Effector memory CD4-positive, alpha-beta T cell (primary cell): Measurements from ENCODE around the gene NUAK1.

Experiments used
- DNase-seq, 3 donors: peaks; one replicate each; pipeline ENCODE4 v3.0.0-alpha.2; 2020
- H3K27ac ChIP-seq: 2 replicates; pipeline ENCODE4 v1.7.0; 2013; ENCODE audit warnings: mild to moderate bottlenecking, low read length, moderate library complexity; ENCODE audit not compliant: insufficient read depth, poor library complexity, severe bottlenecking
- H3K27me3 ChIP-seq: replicated peaks from 2 replicates; pipeline ENCODE4 v1.7.0; 2013; ENCODE audit warnings: mild to moderate bottlenecking, low read length; ENCODE audit not compliant: insufficient read depth, control insufficient read depth, poor library complexity, severe bottlenecking
- H3K36me3 ChIP-seq: 2 replicates; pipeline ENCODE4 v1.7.0; 2013; ENCODE audit warnings: mild to moderate bottlenecking, low read length, moderate library complexity; ENCODE audit not compliant: control insufficient read depth, insufficient read depth
- H3K4me1 ChIP-seq: 2 replicates; pipeline ENCODE4 v1.7.0; 2013; ENCODE audit warnings: low read length, mild to moderate bottlenecking; ENCODE audit not compliant: control insufficient read depth, insufficient read depth, poor library complexity, severe bottlenecking
- H3K4me3 ChIP-seq: 2 replicates; pipeline ENCODE4 v1.7.0; 2013; ENCODE audit warnings: low read length, low read depth, mild to moderate bottlenecking; ENCODE audit not compliant: insufficient read depth, poor library complexity, severe bottlenecking
- H3K9me3 ChIP-seq: 2 replicates; pipeline ENCODE4 v1.7.0; 2013; ENCODE audit warnings: mild to moderate bottlenecking, low read length, moderate library complexity; ENCODE audit not compliant: control insufficient read depth

The NUAK1 gene

GRCh38 chr12:106049105-106049504 lies 89.6 kb downstream of the NUAK1 start:
- Histone ChIP-seq H3K4me1 (no peaks in the 10 kb centered on the region), H3K27ac (no peak overlapping the region), H3K9me3 (no peaks in the 10 kb centered on the region), H3K4me3 (no peak overlapping the region), H3K27me3 (no peaks in the 10 kb centered on the region), H3K36me3 (no peaks in the 10 kb centered on the region)
- no peak for DNase-seq

DNA sequence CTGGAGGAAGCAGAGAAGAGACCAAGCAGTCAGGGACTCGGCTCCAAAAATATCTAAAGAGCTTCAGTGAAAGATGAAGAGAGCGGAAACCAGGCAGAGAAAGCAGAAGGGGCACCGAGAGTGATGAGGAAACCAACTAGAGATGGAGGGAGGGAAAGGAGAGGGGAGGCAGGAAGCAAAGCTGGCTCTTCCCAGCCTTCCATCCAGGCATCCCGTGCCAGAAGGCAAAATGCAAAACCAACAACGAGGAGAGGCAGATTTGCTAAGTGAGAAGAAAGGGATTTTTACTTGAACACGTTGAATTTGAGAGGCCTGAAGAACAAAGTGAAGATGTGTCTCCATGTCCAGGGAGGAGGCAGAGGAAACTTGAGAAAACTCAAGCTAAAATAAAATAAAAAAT lies 90.1 kb downstream of the NUAK1 start:
- Histone ChIP-seq H3K27ac (no peak overlapping the region), H3K4me3 (no peak overlapping the region), H3K36me3 (no peaks in the 10 kb centered on the region), H3K9me3 (no peaks in the 10 kb centered on the region), H3K4me1 (no peaks in the 10 kb centered on the region), H3K27me3 (no peaks in the 10 kb centered on the region)
- no peak for DNase-seq

- no peak overlapping the region for H3K27ac ChIP-seq
- H3K27me3 ChIP-seq, result no peaks in the 10 kb centered on the region
- no peaks in the 10 kb centered on the region for H3K9me3 ChIP-seq
- H3K4me1 ChIP-seq, result no peaks in the 10 kb centered on the region
- no peak overlapping the region for H3K4me3 ChIP-seq
- DNase-seq, result no peak
- H3K36me3 ChIP-seq, result no peaks in the 10 kb centered on the region
Observed at GRCh38 chr12:106048016-106048415, 90.7 kb downstream of the NUAK1 start.

DNA sequence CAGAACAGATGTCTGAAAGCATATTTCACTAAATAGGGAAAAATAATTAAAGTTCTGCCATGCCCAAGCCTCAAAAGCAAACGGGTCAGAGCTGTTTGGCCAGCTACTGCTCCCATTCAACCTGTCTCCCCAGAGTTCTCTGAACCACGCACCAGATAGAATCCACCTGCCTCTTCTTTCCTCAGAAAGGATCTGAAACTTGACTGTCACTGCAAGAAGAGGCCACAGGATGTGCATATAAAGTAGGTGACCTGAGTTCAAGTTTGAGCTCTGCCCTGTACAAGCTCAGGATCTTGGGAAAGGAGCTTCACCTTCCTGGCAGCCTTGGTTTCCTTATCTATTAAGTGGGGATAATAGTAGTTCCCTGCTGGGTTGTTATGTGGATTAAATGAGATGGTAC lies 91.8 kb downstream of the NUAK1 start:
- H3K27me3 ChIP-seq, result no peaks in the 10 kb centered on the region
- H3K4me1 ChIP-seq, result no peaks in the 10 kb centered on the region
- no peaks in the 10 kb centered on the region for H3K9me3 ChIP-seq
- no peak for DNase-seq
- H3K36me3 ChIP-seq, result no peaks in the 10 kb centered on the region
- H3K4me3 ChIP-seq, result no peak overlapping the region
- no peak overlapping the region for H3K27ac ChIP-seq

- H3K36me3 ChIP-seq, result no peaks in the 10 kb centered on the region
- DNase-seq, result no peak
- H3K4me1 ChIP-seq, result no peaks in the 10 kb centered on the region
- H3K4me3 ChIP-seq, result no peak overlapping the region
- no peaks in the 10 kb centered on the region for H3K27me3 ChIP-seq
- H3K27ac ChIP-seq, result no peak overlapping the region
- H3K9me3 ChIP-seq, result no peaks in the 10 kb centered on the region
Observed at GRCh38 chr12:106046301-106046846, 92.4 kb downstream of the NUAK1 start.

GRCh38 chr12:106045251-106045674 lies 93.5 kb downstream of the NUAK1 start:
- H3K27me3 ChIP-seq, result no peaks in the 10 kb centered on the region
- no peak for DNase-seq
- no peak overlapping the region for H3K27ac ChIP-seq
- no peaks in the 10 kb centered on the region for H3K4me1 ChIP-seq
- H3K4me3 ChIP-seq, result no peak overlapping the region
- H3K9me3 ChIP-seq, result no peaks in the 10 kb centered on the region
- no peaks in the 10 kb centered on the region for H3K36me3 ChIP-seq

- H3K27ac ChIP-seq, result no peak overlapping the region
- no peaks in the 10 kb centered on the region for H3K36me3 ChIP-seq
- no peak for DNase-seq
- H3K4me1 ChIP-seq, result no peaks in the 10 kb centered on the region
- H3K27me3 ChIP-seq, result no peaks in the 10 kb centered on the region
- H3K4me3 ChIP-seq, result no peak overlapping the region
- H3K9me3 ChIP-seq, result no peaks in the 10 kb centered on the region
Observed at GRCh38 chr12:106044773-106045172, 94.0 kb downstream of the NUAK1 start.

DNA sequence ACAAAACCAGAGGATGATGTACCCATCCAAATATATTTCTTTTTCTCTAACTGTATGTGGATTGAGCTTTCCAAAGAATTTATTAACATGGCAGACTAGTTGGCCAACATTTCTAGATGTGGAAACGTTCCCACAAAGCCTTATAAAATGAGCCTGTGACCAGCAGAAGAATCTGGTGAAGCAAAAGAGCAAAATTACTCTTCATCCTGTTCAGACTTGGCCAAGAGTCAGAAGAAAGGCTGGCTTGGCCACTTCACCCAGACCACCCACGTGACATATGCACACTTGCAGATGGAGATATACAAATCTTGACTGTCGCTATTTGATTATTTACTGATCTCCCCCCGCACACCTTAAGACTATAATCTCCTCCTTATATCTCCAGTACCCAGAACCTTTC lies 96.7 kb downstream of the NUAK1 start:
- Histone ChIP-seq H3K27me3 (no peaks in the 10 kb centered on the region), H3K4me1 (no peaks in the 10 kb centered on the region), H3K9me3 (no peaks in the 10 kb centered on the region), H3K27ac (no peak overlapping the region), H3K36me3 (no peaks in the 10 kb centered on the region), H3K4me3 (no peak overlapping the region)
- DNase-seq, result no peak

DNA sequence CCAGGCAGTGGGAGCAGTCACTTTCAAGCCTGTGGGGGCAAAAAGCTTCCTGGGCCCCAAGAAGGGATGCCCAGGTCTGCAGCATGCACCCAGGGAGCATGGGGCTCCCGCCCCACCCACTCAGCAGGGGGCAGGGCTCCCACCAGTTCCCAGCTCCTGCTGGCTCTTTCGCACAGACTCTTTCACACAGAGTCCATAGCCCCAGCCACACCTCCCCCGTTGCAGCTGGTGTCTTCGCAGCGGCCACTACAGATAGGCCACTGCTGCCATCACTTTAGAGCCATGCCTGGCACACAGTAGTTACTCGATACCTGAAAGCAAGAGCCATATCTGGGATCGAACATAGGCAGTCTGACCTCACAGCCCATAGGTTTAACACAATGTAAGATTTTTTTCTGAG lies 98.2 kb downstream of the NUAK1 start:
- H3K4me1 ChIP-seq, result no peaks in the 10 kb centered on the region
- H3K9me3 ChIP-seq, result no peaks in the 10 kb centered on the region
- no peak for DNase-seq

DNA sequence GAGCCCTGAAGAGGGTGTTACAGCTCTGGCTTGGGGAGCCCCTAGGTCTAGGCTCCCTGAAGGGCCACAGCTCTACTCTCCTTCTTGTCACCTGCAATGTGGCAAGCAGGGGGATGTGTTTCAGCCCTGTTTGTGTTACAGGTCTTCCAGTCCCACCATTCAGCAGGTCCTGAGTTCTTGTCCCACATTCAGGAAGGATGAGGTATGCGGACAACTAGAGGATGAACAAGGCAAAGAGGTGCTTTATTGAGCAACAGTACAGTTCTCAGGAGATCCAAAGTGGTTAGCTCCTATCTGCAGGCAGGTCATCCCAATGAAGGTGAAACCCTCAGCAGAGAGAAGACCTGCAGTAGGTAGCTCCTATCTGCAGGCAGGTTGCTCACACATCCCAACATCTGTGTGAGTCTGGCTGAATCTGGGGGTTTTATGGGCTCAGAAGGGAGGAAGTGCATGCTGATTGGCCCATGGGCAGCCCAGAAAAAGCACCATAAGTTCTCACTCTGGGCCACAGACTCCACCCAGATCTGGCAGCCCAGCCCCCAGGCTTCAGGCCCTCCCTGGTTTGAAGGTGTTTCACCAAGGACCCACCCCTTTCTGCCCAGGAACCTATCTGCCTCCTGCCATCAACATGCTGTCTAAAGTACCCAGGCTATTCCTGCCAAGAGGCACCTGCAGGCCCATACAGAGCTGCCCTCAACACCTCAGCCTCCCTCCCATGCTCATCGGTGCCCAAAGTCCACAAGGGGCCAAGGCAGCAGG lies 98.9 kb downstream of the NUAK1 start:
- Histone ChIP-seq H3K9me3 (no peaks in the 10 kb centered on the region), H3K27me3 (no peaks in the 10 kb centered on the region), H3K36me3 (no peaks in the 10 kb centered on the region), H3K27ac (no peak overlapping the region), H3K4me3 (no peak overlapping the region), H3K4me1 (no peaks in the 10 kb centered on the region)
- DNase-seq, result no peak

More for the DNA sequence above, 98.2 kb downstream of the NUAK1 start:
- no peak overlapping the region for H3K27ac ChIP-seq
- H3K36me3 ChIP-seq, result no peaks in the 10 kb centered on the region
- no peaks in the 10 kb centered on the region for H3K27me3 ChIP-seq
- H3K4me3 ChIP-seq, result no peak overlapping the region
